HepG2 (cell line): ENCODE measurements around the gene MAT2A. TPM values are rescaled to one million over a fixed set of nuclear protein-coding genes. Genes with fewer than 3 reads are reported as not detected.

Experiments used
- CENPT ChIP-seq: sonication (generic); formaldehyde crosslinking; IDR thresholded peaks from 2 replicates; pipeline ENCODE4 v1.8.0; 2022; ENCODE audit warnings: low read depth, mild to moderate bottlenecking, moderate library complexity, missing genetic modification reagents
- GATA4 ChIP-seq: sonication (generic); IDR thresholded peaks from 2 replicates; pipeline ENCODE4 v1.6.1; 2016; ENCODE audit warnings: antibody characterized with exemption, low read depth, borderline replicate concordance
- GZF1 ChIP-seq: sonication (generic); formaldehyde crosslinking; IDR thresholded peaks from 2 replicates; pipeline ENCODE4 v1.5.1; 2020; ENCODE audit warnings: mild to moderate bottlenecking, missing genetic modification reagents
- HMG20B ChIP-seq: conservative IDR thresholded peaks from 2 replicates; pipeline ENCODE4 v1.6.1; 2016; ENCODE audit warnings: missing genetic modification reagents, missing compliant biosample characterization
- IRF9 ChIP-seq: sonication (generic); formaldehyde crosslinking; IDR thresholded peaks from 2 replicates; pipeline ENCODE4 v1.8.0; 2022; ENCODE audit warnings: missing genetic modification reagents, mild to moderate bottlenecking, borderline replicate concordance
- KDM5B ChIP-seq: sonication (generic); formaldehyde crosslinking; IDR thresholded peaks from 2 replicates; pipeline ENCODE4 v1.4.0; 2020; ENCODE audit warnings: missing genetic modification reagents, mild to moderate bottlenecking, borderline replicate concordance
- KIAA2018 ChIP-seq: sonication (generic); formaldehyde crosslinking; IDR thresholded peaks from 2 replicates; pipeline ENCODE4 v1.5.0; 2020; ENCODE audit warnings: mild to moderate bottlenecking, missing genetic modification reagents, borderline replicate concordance
- KLF16 ChIP-seq, 2 experiments: sonication (generic) in 1 of 2; formaldehyde crosslinking in 1 of 2; IDR thresholded peaks; 2 replicates each; pipeline versions ENCODE4 v1.6.1 to v1.8.0; 2016 to 2023; ENCODE audit warnings: missing genetic modification reagents in 2 of 2, missing compliant biosample characterization in 1 of 2
- MTA3 ChIP-seq: sonication (generic); formaldehyde crosslinking; IDR thresholded peaks from 2 replicates; pipeline ENCODE4 v1.4.0; 2020; ENCODE audit warnings: missing genetic modification reagents
- MXI1 ChIP-seq: IDR thresholded peaks from 3 replicates; pipeline ENCODE4 v1.6.1; 2012; ENCODE audit warnings: low read depth, low read length, inconsistent platforms, borderline replicate concordance
- RARG ChIP-seq: sonication (generic); formaldehyde crosslinking; IDR thresholded peaks from 2 replicates; pipeline ENCODE4 v1.4.0; 2020; ENCODE audit warnings: low read depth, mild to moderate bottlenecking, missing genetic modification reagents
- TFDP1 ChIP-seq: IDR thresholded peaks from 2 replicates; pipeline ENCODE4 v1.6.1; 2016; ENCODE audit warnings: missing compliant biosample characterization, missing genetic modification reagents, borderline replicate concordance
- ZGPAT ChIP-seq: IDR thresholded peaks from 2 replicates; pipeline ENCODE4 v1.6.1; 2016; ENCODE audit warnings: mild to moderate bottlenecking
- ZNF232 ChIP-seq: sonication (generic); formaldehyde crosslinking; IDR thresholded peaks from 2 replicates; pipeline ENCODE4 v1.4.0; 2020; ENCODE audit warnings: missing genetic modification reagents, borderline replicate concordance
- ZNF3 ChIP-seq: IDR thresholded peaks from 2 replicates; pipeline ENCODE4 v1.7.0; 2017; ENCODE audit warnings: inconsistent platforms
- ZNF749 ChIP-seq: sonication (generic); formaldehyde crosslinking; IDR thresholded peaks from 2 replicates; pipeline ENCODE4 v1.8.0; 2022; ENCODE audit warnings: mild to moderate bottlenecking, missing genetic modification reagents, moderate library complexity, borderline replicate concordance
- ZSCAN29 ChIP-seq: sonication (generic); formaldehyde crosslinking; conservative IDR thresholded peaks from 2 replicates; pipeline ENCODE4 v1.4.0; 2020; ENCODE audit warnings: mild to moderate bottlenecking, missing genetic modification reagents
- polyA plus RNA-seq, 8 experiments: library from polyadenylated mRNA; depleted of rRNA in 3 of 8; stranded (reverse) in 7 of 8; unstranded in 1 of 8; fragments of >200 nt; fragmentation: Illumina TruSeq in 4 of 8; extraction: Trizol in 4 of 8; gene quantifications; 2 replicates each; pipeline versions ENCODE4 v1.2.1 to v1.2.3, GENCODE V29; 2011 to 2016; ENCODE audit warnings: low read depth in 4 of 8, missing spikeins in 1 of 8, mixed read lengths in 1 of 8; ENCODE audit not compliant: insufficient read depth in 1 of 8
- total RNA-seq, 5 experiments: library from RNA; depleted of rRNA; stranded (reverse); fragments of >200 nt; fragmentation: Illumina TruSeq; extraction: Trizol; gene quantifications; 2 replicates each; pipeline ENCODE4 v1.2.3, GENCODE V29; 2016; ENCODE audit warnings: low read depth in 1 of 5

MAT2A gene
- total and polyA plus RNA-seq, 2 of the 13 experiments (the other 11 are each of a cell fraction or from before 2014, with no cell fraction given), result 155 to 331 TPM

GRCh38 chr2:85539361-85540132 lies 579 bp downstream of the MAT2A start (continued):
- TF ChIP-seq KIAA2018 (CRISPR knock-in tag), result peak; percentile 63; the same call in 1 of the 2 replicates
- TF ChIP-seq RARG (CRISPR knock-in tag), result no peak
- peak; percentile 89 for TF ChIP-seq ZNF232 (CRISPR knock-in tag)
- TF ChIP-seq HMG20B, result peak; percentile 33; the same call in 1 of the 2 replicates
- peak; percentile 87 for TF ChIP-seq ZNF749 (CRISPR knock-in tag)
- no peak for TF ChIP-seq MTA3 (CRISPR knock-in tag)
- no peak for TF ChIP-seq GATA4
- TF ChIP-seq MXI1, result peak; percentile 80; the same call in 2 of the 3 replicates
- peak; percentile 34; the same call in 1 of the 2 replicates for TF ChIP-seq ZGPAT (CRISPR knock-in tag)
- TF ChIP-seq GZF1 (CRISPR knock-in tag), result peak; percentile 47; the same call in 1 of the 2 replicates
- TF ChIP-seq TFDP1 (CRISPR knock-in tag), result peak; percentile 81; the same call in 1 of the 2 replicates
- peak in 1 of 2 experiments; percentile 68; a peak in 1 of 4 replicates for TF ChIP-seq KLF16 (CRISPR knock-in tag; IDR thresholded peaks at IDR 0.05)
- peak; percentile 93 for TF ChIP-seq IRF9 (CRISPR knock-in tag)
- TF ChIP-seq ZSCAN29, result no peak; the same call in 1 of the 2 replicates
- TF ChIP-seq CENPT (CRISPR knock-in tag), result no peak
- no peak for TF ChIP-seq ZNF3 (CRISPR knock-in tag)
- TF ChIP-seq KDM5B (CRISPR knock-in tag), result peak; percentile 99
